GM20431 (cell line): ENCODE data around the gene CT45A1.
"Not testable (repeated sequence)": the region's sequence is repeated elsewhere in the genome, so short reads cannot be mapped to it uniquely, and the experiment has no call there.

Experiments used
- in situ Hi-C: fragments of 300-500 bp; cut with MseI, MboI; formaldehyde crosslinking; loops from one replicate; pipeline ENCODE4 v1.15.0; 2020; ENCODE audit warnings: low sequenced_read_pairs; ENCODE audit not compliant: unreplicated experiment

CT45A1 gene, protein sequence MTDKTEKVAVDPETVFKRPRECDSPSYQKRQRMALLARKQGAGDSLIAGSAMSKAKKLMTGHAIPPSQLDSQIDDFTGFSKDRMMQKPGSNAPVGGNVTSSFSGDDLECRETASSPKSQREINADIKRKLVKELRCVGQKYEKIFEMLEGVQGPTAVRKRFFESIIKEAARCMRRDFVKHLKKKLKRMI

DNA sequence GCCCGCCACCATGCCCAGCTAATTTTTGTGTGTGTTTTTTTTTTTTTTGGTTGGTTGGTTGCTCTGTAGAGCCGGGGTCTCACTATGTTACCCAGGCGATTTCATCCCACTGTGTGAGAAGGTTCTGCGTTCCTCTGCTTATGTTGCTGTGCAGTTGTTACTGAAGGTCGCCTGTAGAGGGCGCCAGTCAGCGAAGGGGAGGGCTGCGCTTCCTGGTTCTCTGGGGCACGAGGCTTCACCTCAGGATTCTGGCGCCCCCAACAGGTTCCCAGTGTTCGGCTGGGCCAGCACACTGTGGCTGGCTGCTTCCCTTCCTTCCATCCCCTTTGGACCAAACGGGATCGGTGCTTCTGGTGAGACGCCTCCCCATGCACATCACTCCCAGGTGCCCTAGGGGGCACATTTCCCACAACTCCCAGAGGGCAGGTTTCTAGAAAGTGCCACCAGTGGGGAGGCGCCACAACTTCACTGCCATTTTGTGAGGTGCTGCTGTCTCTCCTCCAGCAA, at the start of gene CT45A1:
Gene CT45A1, plus strand, starts transcription at position 457 of the 507 bp plus-strand sequence. CDS start 5,302 bp downstream, outside the sequence.
- in situ Hi-C loops, result not testable (repeated sequence)

DNA sequence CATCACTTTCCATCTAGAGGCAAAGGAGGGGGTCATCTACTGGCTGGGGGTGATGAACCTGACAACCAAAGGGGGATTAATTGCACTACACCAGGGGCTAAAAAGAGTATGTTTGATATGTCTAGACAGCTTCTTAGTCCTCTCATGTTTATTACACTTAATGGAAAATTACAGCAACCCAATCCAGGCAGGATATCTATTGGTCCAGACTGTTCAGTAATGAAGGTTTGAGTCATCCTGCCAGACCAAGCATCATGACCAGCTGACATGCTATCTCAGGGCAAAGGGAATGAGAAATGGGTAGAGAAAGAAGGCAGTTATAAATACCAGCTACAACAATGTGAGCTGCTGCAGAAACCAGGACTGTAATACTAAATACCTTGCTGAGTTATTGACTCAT, 40.5 kb upstream of the CT45A1 start:
- in situ Hi-C loops, result not testable (repeated sequence)

GRCh38 chrX:135688137-135688536, 25.3 kb upstream of the CT45A1 start:
- in situ Hi-C loops, result no loop called here

DNA sequence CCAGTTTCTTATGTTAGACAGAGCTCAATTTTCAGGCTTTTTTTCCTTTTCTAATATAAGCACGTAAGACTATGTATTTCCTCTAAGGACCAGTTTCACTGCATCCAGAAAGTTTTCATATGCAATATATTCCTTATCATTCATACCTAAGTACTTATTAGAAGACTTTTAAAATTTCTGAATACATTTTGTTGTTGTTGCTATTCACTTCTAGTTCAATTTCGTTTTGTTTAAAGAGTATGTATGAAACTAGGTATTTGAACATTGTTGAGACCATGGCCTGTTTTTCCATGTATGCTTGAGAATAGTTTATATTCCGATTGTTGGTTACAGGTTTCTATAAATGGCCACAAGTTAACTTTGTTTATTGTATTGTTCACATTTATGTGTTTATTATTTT, 18.0 kb upstream of the CT45A1 start:
- in situ Hi-C loops, result no loop called here

- in situ Hi-C loops, result no loop called here
These were observed 15.8 kb upstream of the CT45A1 start for GRCh38 chrX:135697601-135698000.

DNA sequence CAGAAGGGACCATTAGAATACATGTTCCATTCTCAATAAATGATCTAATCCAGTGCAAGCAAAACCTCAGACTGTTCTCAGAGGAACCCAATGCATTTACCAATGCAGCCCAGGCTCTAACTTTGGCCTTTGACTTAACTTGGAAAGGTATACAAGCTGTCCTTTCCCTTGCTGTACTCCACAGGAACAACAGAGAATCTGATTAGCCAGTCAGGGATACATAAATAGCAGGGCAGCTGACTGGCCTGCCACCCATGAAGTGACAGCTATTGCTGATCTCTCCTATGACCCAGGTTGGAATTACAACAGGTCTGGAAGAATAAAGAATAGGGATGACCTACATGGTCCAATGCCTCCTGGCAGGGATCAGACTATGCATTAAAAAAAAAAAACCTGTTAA, 14.5 kb upstream of the CT45A1 start:
- in situ Hi-C loops, result no loop called here

- in situ Hi-C loops, result no loop called here
These were observed 5.6 kb upstream of the CT45A1 start for GRCh38 chrX:135707880-135708279.

DNA sequence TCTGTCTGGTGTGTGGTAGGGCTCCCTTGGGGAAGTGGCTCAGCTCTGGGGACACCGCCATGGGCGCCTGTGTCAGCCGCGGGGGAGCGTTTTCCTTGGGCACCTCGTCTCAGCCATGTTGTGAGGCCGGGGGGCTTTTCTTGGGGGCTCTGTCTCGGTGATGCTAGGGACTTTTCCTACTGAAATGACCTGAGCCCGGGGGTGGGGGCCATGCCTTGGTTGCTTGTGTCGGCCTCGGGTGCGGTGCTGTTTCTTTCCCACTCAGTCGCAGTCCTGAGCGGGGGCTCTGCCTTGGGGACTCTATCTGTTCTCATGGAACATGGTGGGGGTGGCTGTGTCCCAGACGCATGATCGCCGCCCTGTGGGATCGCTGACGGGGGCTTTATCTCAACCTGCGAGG, 356 bp downstream of the CT45A1 start:
- in situ Hi-C loops, result no loop called here

- in situ Hi-C loops, result not testable (repeated sequence)
These were observed 21.2 kb downstream of the CT45A1 start for GRCh38 chrX:135734666-135735065.

GRCh38 chrX:135737366-135738071, 24.1 kb downstream of the CT45A1 start:
- in situ Hi-C loops, result no loop called here

DNA sequence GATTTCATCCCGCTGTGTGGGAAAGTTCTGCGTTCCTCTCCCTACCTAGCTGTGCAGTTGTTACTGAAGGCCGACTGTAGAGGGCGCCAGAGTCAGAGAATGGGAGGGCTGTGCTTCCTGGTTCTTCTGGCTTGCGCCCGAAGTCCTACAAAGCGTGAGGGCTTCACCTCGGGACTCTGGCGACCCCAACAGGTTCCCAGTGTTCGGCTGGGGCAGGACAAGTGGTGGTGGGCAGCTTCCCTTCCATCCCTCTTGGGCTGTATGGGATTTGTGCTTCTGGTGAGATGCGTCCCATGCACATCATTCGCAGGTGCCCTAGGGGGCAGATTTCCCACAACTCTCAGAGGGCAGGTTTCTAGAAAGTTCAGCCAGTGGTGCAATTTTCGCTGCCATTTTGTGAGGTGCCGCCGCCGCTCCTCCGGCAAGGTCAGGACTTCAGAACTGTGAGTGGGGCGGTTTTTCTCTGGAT, 27.3 kb downstream of the CT45A1 start:
- in situ Hi-C loops, result no loop called here

DNA sequence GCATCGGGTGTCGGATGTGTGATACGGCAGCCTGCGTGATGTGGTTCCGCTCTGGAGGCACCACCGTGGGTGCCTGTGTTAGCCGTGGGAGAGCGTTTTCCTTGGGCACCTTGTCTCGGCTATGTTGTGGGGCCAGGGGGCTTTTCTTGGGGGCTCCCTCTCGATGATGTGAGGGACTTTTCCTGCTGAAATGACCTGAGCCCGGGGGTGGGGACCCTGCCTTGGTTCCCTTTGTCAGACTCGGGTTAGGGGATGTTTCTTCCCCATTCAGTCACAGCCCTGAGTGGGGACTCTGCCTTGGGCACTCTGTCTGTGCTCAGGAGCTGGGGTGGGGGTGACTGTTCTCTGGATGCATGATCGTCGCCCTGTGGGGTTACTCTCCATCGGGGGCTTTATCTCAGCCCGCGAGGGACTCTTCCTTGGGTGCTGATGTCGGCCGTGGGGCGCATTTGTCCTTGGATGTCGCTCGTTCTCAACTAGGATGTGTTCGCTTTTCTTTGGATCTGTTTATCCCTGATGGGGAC, 27.8 kb downstream of the CT45A1 start:
- in situ Hi-C loops, result no loop called here

DNA sequence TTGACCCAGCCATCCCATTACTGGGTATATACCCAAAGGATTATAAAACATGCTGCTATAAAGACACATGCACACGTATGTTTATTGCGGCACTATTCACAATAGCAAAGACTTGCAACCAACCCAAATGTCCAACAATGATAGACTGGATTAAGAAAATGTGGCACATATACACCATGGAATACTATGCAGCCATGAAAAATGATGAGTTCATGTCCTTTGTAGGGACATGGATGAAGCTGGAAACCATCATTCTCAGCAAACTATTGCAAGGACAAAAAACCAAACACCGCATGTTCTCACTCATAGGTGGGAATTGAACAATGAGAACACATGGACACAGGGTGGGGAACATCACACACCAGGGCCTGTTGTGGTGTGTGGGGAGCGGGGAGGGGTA, 31.3 kb downstream of the CT45A1 start:
- in situ Hi-C loops, result not testable (repeated sequence)

DNA sequence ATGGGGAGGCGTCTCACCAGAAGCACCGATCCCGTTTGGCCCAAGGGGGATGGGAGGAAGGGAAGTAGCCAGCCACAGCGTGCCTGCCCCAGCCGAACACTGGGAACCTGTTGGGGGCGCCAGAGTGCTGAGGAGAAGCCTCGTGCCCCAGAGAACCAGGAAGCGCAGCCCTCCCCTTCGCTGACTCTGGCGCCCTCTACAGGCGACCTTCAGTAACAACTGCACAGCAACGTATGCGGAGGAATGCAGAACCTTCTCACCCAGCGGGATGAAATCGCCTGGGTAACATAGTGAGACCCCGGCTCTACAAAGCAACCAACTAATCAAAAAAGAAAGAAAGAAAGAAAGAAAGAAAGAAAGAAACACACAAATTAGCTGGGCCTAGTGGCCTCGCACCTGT, 54.7 kb downstream of the CT45A1 start, which contains the start of gene CT45A3:
Gene CT45A3, minus strand, starts transcription at position 101 of the 400 bp plus-strand sequence. CDS start 3,747 bp downstream, outside the sequence.
- in situ Hi-C loops, result not testable (repeated sequence)
